ENCODE data around the gene ERC2.

ERC2 gene

DNA sequence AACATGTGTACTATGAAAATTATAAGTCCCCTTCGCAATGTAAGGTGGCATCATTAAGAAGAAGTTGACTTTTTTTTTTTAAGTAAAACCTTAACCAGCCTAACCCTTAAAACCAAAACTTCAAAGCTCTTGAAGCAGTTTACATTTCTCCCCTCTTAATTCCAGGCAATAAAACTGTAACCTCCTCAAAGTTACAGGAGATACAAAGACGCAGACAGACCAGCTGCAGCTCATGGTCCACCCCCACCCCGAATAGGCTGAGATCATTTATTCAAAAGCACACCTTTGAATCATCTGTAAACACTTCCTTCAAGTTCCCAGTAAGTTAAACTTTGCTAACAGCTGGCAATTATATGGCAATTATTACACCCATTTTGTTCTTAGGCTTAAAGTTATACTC lies 414.5 kb downstream of the ERC2 start:
- H3K4me3 ChIP-seq (ENCODE audit: low read depth, low read length), result no peak overlapping the region
- in situ Hi-C loops (cut with HindIII; ENCODE audit: low sequenced_read_pairs), result no loop called here
- DNase-seq (ENCODE audit: low read depth), result no peak
- TF ChIP-seq, protein P1, sequence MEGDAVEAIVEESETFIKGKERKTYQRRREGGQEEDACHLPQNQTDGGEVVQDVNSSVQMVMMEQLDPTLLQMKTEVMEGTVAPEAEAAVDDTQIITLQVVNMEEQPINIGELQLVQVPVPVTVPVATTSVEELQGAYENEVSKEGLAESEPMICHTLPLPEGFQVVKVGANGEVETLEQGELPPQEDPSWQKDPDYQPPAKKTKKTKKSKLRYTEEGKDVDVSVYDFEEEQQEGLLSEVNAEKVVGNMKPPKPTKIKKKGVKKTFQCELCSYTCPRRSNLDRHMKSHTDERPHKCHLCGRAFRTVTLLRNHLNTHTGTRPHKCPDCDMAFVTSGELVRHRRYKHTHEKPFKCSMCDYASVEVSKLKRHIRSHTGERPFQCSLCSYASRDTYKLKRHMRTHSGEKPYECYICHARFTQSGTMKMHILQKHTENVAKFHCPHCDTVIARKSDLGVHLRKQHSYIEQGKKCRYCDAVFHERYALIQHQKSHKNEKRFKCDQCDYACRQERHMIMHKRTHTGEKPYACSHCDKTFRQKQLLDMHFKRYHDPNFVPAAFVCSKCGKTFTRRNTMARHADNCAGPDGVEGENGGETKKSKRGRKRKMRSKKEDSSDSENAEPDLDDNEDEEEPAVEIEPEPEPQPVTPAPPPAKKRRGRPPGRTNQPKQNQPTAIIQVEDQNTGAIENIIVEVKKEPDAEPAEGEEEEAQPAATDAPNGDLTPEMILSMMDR (IDR thresholded peaks at IDR 0.05; ENCODE audit: low read depth, low read length, missing control alignments), result no peak

DNA sequence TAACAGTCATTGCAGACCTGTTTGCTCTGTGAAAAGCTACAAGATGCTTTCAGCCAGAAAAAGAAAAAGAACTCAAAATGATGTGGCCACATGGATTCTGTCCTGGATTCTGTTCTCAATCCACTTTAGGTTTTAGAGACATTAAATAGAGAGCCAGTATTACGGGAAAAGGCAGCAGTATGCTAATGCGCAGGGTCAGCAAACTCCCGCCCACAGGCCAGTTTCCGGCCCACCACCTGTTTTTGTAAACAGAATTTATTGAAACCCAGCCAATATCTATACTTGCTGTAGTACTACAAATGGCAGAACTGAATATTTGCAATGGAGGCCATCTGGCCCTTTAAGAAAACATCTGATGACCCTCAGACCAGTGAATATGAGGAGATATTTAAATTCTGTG lies 416.1 kb downstream of the ERC2 start:
- TF ChIP-seq, protein P1 (IDR thresholded peaks at IDR 0.05; ENCODE audit: low read depth, low read length, missing control alignments), result no peak
- in situ Hi-C loops (cut with HindIII; ENCODE audit: low sequenced_read_pairs), result no loop called here
- no peak overlapping the region for H3K4me3 ChIP-seq (ENCODE audit: low read depth, low read length)
- DNase-seq (ENCODE audit: low read depth), result no peak

DNA sequence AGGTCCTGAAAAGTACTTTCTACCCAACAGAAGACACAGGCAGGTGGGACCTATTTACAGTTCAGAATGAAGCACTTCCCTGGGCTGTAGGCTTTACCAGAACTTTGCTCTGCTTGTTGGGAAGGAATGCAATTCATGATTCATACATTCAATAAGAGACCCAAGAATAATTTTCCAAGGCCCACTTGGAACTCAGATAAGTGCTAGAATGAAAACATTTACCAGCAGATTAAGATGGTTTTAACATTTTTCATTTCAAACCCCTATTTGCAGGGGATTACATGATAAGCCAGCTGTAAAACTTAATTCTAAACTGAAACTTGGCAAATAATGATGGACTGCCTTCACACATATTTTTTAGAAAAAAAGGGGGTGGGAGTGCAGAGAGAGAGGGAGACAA lies 417.2 kb downstream of the ERC2 start:
- DNase-seq (ENCODE audit: low read depth), result no peak
- in situ Hi-C loops (cut with HindIII; ENCODE audit: low sequenced_read_pairs), result no loop called here
- no peak overlapping the region for H3K4me3 ChIP-seq (ENCODE audit: low read depth, low read length)
- TF ChIP-seq, protein P1 (IDR thresholded peaks at IDR 0.05; ENCODE audit: low read depth, low read length, missing control alignments), result no peak

DNA sequence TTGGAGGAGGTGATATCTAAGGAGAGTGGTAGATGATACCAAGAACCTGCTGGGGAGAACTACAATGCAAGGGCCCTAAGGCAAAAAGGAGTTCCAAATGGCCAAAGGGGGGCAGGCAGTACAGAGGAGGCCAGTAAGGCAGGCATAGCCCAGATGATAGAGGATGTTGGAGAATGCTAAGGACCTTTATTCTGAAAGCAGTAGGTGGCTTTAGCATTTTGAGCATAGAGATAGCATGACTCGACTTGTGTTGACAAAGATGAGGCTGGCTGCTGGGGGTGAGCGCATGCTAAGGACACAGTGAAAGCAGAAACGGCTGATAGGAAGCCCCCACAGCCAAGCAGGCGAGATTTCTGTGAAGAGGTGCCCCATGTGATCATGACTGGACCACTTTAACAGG lies 419.3 kb downstream of the ERC2 start:
- no peak for DNase-seq (ENCODE audit: low read depth)
- no peak overlapping the region for H3K4me3 ChIP-seq (ENCODE audit: low read depth, low read length)
- in situ Hi-C loops (cut with HindIII; ENCODE audit: low sequenced_read_pairs), result no loop called here
- TF ChIP-seq, protein P1 (IDR thresholded peaks at IDR 0.05; ENCODE audit: low read depth, low read length, missing control alignments), result no peak

DNA sequence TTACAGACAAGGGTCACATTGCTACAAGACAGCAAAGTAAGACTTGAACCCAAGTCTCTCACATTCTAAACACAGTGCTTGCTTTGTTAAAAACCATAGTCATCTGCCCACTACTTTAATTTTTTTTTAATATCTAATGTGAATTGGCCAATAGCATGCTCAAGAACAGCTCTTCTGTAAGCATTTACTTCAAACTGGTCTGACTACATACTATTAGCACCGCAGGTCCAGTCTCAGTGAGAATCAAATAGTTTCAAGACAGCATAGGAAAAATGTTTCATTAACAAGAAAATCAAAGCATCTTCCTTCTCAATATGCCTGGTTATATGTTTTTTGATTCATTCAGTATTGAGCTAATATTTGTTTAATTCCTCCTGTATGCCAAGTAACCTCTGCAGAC lies 419.9 kb downstream of the ERC2 start:
- no peak overlapping the region for H3K4me3 ChIP-seq (ENCODE audit: low read depth, low read length)
- in situ Hi-C loops (cut with HindIII; ENCODE audit: low sequenced_read_pairs), result no loop called here
- TF ChIP-seq, protein P1 (IDR thresholded peaks at IDR 0.05; ENCODE audit: low read depth, low read length, missing control alignments), result no peak
- no peak for DNase-seq (ENCODE audit: low read depth)

DNA sequence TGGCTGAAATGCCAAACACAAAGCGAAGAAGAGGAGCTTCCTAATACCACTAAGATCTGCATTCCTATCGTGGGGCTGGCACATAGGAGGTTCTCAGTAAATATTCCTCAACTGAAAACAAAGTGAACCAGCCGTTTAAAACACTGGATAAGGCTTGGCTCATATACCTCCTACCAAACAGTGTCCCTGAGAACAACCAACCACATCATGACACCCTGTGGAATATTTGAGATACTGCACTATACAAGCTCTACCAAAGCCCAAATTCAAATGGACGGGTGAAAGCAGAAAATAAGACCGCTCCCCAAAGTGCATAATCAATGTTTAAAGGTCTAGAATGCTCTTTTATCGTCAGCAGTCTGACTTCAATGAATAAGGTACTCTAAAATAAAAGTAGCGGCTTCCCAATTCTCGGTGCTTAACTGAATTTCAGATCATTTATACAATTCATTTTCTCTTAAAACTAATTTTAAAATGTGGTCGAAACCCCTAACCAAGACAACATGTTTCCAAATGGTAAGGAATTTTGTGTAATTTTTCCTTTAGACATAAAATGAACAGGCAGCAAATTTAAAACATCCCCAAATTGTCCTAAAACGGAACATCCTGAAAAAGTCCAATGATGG lies 425.8 kb downstream of the ERC2 start:
- TF ChIP-seq, protein P1 (IDR thresholded peaks at IDR 0.05; ENCODE audit: low read depth, low read length, missing control alignments), result peak; percentile 65
- DNase-seq (ENCODE audit: low read depth), result peak; percentile 64
- no peak overlapping the region for H3K4me3 ChIP-seq (ENCODE audit: low read depth, low read length)
- in situ Hi-C loops (cut with HindIII; ENCODE audit: low sequenced_read_pairs), result no loop called here

All from astrocyte of the cerebellum (primary cell).